ENCODE measurements around the gene ARHGAP18.

DNA sequence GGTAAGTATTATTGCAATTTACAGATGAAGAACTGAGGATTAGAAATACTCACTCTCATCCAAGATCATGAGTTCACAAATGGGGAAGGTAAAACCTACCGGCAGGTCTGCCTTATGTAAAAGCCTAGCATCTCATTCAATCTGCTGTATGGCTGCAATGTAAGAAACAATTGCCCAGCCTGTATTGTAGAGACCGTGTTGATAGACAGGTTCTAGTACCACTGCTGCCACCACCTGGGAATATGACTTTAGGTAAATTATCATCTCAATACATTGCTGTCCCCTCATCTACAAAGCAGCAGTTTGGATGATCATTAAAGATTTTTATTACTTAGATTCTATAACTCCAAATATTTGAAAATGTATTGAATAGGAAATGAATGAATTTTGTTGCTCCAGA lies 23.3 kb upstream of the ARHGAP18 start:
- TF ChIP-seq, protein P1, sequence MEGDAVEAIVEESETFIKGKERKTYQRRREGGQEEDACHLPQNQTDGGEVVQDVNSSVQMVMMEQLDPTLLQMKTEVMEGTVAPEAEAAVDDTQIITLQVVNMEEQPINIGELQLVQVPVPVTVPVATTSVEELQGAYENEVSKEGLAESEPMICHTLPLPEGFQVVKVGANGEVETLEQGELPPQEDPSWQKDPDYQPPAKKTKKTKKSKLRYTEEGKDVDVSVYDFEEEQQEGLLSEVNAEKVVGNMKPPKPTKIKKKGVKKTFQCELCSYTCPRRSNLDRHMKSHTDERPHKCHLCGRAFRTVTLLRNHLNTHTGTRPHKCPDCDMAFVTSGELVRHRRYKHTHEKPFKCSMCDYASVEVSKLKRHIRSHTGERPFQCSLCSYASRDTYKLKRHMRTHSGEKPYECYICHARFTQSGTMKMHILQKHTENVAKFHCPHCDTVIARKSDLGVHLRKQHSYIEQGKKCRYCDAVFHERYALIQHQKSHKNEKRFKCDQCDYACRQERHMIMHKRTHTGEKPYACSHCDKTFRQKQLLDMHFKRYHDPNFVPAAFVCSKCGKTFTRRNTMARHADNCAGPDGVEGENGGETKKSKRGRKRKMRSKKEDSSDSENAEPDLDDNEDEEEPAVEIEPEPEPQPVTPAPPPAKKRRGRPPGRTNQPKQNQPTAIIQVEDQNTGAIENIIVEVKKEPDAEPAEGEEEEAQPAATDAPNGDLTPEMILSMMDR (IDR thresholded peaks at IDR 0.05): no peak
- TF ChIP-seq, protein P2, sequence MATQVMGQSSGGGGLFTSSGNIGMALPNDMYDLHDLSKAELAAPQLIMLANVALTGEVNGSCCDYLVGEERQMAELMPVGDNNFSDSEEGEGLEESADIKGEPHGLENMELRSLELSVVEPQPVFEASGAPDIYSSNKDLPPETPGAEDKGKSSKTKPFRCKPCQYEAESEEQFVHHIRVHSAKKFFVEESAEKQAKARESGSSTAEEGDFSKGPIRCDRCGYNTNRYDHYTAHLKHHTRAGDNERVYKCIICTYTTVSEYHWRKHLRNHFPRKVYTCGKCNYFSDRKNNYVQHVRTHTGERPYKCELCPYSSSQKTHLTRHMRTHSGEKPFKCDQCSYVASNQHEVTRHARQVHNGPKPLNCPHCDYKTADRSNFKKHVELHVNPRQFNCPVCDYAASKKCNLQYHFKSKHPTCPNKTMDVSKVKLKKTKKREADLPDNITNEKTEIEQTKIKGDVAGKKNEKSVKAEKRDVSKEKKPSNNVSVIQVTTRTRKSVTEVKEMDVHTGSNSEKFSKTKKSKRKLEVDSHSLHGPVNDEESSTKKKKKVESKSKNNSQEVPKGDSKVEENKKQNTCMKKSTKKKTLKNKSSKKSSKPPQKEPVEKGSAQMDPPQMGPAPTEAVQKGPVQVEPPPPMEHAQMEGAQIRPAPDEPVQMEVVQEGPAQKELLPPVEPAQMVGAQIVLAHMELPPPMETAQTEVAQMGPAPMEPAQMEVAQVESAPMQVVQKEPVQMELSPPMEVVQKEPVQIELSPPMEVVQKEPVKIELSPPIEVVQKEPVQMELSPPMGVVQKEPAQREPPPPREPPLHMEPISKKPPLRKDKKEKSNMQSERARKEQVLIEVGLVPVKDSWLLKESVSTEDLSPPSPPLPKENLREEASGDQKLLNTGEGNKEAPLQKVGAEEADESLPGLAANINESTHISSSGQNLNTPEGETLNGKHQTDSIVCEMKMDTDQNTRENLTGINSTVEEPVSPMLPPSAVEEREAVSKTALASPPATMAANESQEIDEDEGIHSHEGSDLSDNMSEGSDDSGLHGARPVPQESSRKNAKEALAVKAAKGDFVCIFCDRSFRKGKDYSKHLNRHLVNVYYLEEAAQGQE (IDR thresholded peaks at IDR 0.05; ENCODE audit: low read depth, low read length): no peak
- TF ChIP-seq GABPA (IDR thresholded peaks at IDR 0.05; ENCODE audit: low read depth) (no peak), EZH2phosphoT487 (IDR thresholded peaks at IDR 0.05; ENCODE audit: borderline replicate concordance, low read depth) (no peak), NRF1 (IDR thresholded peaks at IDR 0.05; ENCODE audit: low read depth, low read length) (no peak), TAF1 (IDR thresholded peaks at IDR 0.05; ENCODE audit: borderline replicate concordance, low read depth, low read length) (no peak), YY1 (IDR thresholded peaks at IDR 0.05; ENCODE audit: low read depth) (no peak), EP300 (IDR thresholded peaks at IDR 0.05; ENCODE audit: borderline replicate concordance in 1 of 2, low read depth in 1 of 2, low read length in 1 of 2) (no peak), TEAD4 (IDR thresholded peaks at IDR 0.05; ENCODE audit: borderline replicate concordance, insufficient read depth) (no peak), FOXJ3 (CRISPR knock-in tag; IDR thresholded peaks at IDR 0.05) (no peak)
- TF ChIP-seq, protein P3, sequence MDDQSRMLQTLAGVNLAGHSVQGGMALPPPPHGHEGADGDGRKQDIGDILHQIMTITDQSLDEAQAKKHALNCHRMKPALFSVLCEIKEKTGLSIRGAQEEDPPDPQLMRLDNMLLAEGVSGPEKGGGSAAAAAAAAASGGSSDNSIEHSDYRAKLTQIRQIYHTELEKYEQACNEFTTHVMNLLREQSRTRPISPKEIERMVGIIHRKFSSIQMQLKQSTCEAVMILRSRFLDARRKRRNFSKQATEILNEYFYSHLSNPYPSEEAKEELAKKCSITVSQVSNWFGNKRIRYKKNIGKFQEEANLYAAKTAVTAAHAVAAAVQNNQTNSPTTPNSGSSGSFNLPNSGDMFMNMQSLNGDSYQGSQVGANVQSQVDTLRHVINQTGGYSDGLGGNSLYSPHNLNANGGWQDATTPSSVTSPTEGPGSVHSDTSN (IDR thresholded peaks at IDR 0.05): no peak; the same call in 1 of the 2 replicates
- TF ChIP-seq, protein P4, sequence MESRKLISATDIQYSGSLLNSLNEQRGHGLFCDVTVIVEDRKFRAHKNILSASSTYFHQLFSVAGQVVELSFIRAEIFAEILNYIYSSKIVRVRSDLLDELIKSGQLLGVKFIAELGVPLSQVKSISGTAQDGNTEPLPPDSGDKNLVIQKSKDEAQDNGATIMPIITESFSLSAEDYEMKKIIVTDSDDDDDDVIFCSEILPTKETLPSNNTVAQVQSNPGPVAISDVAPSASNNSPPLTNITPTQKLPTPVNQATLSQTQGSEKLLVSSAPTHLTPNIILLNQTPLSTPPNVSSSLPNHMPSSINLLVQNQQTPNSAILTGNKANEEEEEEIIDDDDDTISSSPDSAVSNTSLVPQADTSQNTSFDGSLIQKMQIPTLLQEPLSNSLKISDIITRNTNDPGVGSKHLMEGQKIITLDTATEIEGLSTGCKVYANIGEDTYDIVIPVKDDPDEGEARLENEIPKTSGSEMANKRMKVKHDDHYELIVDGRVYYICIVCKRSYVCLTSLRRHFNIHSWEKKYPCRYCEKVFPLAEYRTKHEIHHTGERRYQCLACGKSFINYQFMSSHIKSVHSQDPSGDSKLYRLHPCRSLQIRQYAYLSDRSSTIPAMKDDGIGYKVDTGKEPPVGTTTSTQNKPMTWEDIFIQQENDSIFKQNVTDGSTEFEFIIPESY (IDR thresholded peaks at IDR 0.05; ENCODE audit: borderline replicate concordance, low read depth): no peak

Measured in SK-N-SH (cell line).